Neural progenitor cell (in vitro differentiated cells): ENCODE measurements around the gene SCARF1. TPM values are rescaled to one million over a fixed set of nuclear protein-coding genes. Genes with fewer than 3 reads are reported as not detected.

Experiments used
- DNase-seq: peaks from one replicate; pipeline ENCODE4 v3.0.0-alpha.2; 2016; ENCODE audit warnings: low spot score
- H2AFZ ChIP-seq: fragments of 200-600 bp; sonication (generic); replicated peaks from 2 replicates; pipeline ENCODE4 v1.6.1; 2016; ENCODE audit warnings: antibody characterized with exemption
- H3F3A ChIP-seq: fragments of 200-600 bp; sonication (generic); 2 replicates; pipeline ENCODE4 v1.6.1; 2016; ENCODE audit warnings: antibody characterized with exemption, low read depth
- H3K27ac ChIP-seq: fragments of 200-600 bp; sonication (generic); 2 replicates; pipeline ENCODE4 v1.5.1; 2016; ENCODE audit warnings: mild to moderate bottlenecking
- H3K27me3 ChIP-seq: fragments of 200-600 bp; sonication (generic); 2 replicates; pipeline ENCODE4 v1.6.1; 2016; ENCODE audit warnings: mild to moderate bottlenecking, moderate library complexity
- H3K36me3 ChIP-seq: fragments of 200-600 bp; sonication (generic); 2 replicates; pipeline ENCODE4 v1.5.1; 2016
- H3K4me1 ChIP-seq: fragments of 200-600 bp; sonication (generic); 2 replicates; pipeline ENCODE4 v1.6.1; 2016; ENCODE audit warnings: mixed run types
- H3K4me2 ChIP-seq: fragments of 200-600 bp; sonication (generic); 2 replicates; pipeline ENCODE4 v1.6.1; 2016
- H3K4me3 ChIP-seq: fragments of 200-600 bp; sonication (generic); 2 replicates; pipeline ENCODE4 v1.5.1; 2016
- H3K79me2 ChIP-seq: fragments of 200-600 bp; sonication (generic); 2 replicates; pipeline ENCODE4 v1.6.1; 2016; ENCODE audit warnings: low read depth
- H3K9ac ChIP-seq: fragments of 200-600 bp; sonication (generic); 2 replicates; pipeline ENCODE4 v1.6.1; 2016
- H3K9me3 ChIP-seq: fragments of 200-600 bp; sonication (generic); 2 replicates; pipeline ENCODE4 v1.5.1; 2016; ENCODE audit warnings: low read depth
- H4K20me1 ChIP-seq: fragments of 200-600 bp; sonication (generic); 2 replicates; pipeline ENCODE4 v1.6.1; 2016; ENCODE audit warnings: low read depth
- H3K27ac Mint-ChIP-seq: 3 replicates; pipeline ENCODE4 v1.8.0; 2021; ENCODE audit warnings: mixed read lengths
- H3K27me3 Mint-ChIP-seq: 2 replicates; pipeline ENCODE4 v1.8.0; 2022; ENCODE audit warnings: low read depth, mild to moderate bottlenecking, inconsistent platforms, moderate library complexity, mixed read lengths; ENCODE audit not compliant: insufficient read depth
- H3K36me3 Mint-ChIP-seq: 3 replicates; pipeline ENCODE4 v1.8.0; 2021; ENCODE audit warnings: mixed read lengths
- H3K4me1 Mint-ChIP-seq: 3 replicates; pipeline ENCODE4 v1.8.0; 2021; ENCODE audit warnings: mixed read lengths
- H3K4me3 Mint-ChIP-seq: 3 replicates; pipeline ENCODE4 v1.8.0; 2021; ENCODE audit warnings: mild to moderate bottlenecking, moderate library complexity, mixed read lengths
- H3K9me3 Mint-ChIP-seq: 3 replicates; pipeline ENCODE4 v1.8.0; 2020; ENCODE audit warnings: mixed read lengths
- EZH2 ChIP-seq: fragments of 200-600 bp; sonication (generic); IDR thresholded peaks from 2 replicates; pipeline ENCODE4 v1.6.1; 2017; ENCODE audit warnings: antibody characterized with exemption, mild to moderate bottlenecking, moderate library complexity
- EZH2phosphoT487 ChIP-seq: fragments of 200-600 bp; sonication (generic); IDR thresholded peaks from 2 replicates; pipeline ENCODE4 v1.6.1; 2017; ENCODE audit warnings: antibody characterized with exemption
- total RNA-seq: library from RNA; depleted of rRNA; stranded (reverse); fragments of >200 nt; gene quantifications from 2 replicates; pipeline ENCODE4 v1.2.3, GENCODE V29; 2015; ENCODE audit warnings: low replicate concordance
- TF ChIP-seq, protein P1 (sequence below): fragments of 200-600 bp; sonication (generic); IDR thresholded peaks from 2 replicates; pipeline ENCODE4 v1.5.1; 2017; ENCODE audit warnings: antibody characterized with exemption, mild to moderate bottlenecking

SCARF1 gene
- total RNA-seq, 1 donor from 2014 or later, result not detected

DNA sequence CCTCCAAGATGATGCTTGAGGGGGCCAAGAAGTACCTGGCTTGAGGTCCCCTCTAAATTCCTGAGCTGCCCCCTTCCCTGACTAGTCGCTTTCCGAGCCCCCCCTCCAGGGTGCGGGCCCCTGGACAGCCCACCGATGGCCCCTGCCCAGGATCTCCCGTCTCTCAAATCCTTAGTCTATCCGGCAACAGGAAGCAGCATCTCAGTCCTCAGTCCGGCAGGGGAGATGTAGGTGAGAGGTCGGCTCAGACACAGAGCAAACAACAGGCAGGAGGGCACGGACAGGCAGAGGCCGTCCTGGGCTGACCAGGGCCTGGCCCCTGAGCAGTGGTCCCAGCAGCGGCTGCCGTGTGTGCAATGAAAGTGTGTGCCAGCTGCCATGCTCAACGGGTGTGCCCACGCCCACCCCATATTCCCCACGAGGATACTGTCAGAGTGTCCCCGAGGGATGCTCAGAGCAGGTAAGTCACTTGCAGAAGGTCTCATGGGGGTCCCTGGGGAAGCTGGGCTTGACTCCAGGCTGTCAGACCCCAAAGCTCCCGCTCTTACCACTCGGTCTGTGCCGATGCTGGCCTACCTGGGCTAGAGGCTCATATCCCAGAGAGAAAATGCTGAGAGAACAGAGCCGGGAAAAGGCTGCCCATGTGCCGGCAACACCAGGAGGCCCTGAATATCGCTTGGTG, 24.1 kb downstream of the SCARF1 start:
- H3K27me3 Mint-ChIP-seq, result peaks cover 8% of the 10 kb centered on the region
- Histone ChIP-seq H3K79me2 (no peaks in the 10 kb centered on the region), H3K4me3 (no peak overlapping the region), H3K27me3 (no peaks in the 10 kb centered on the region), H3K4me1 (peaks cover 23% of the 10 kb centered on the region), H3K4me2 (peak overlapping the region; percentile 35), H4K20me1 (peaks cover 11% of the 10 kb centered on the region), H3K27ac (no peak overlapping the region), H3K36me3 (no peaks in the 10 kb centered on the region), H3F3A (peaks cover 16% of the 10 kb centered on the region), H2AFZ (no peak overlapping the region), H3K9me3 (no peaks in the 10 kb centered on the region), H3K9ac (no peak overlapping the region)
- no peaks in the 10 kb centered on the region for H3K9me3 Mint-ChIP-seq
- peaks cover 5% of the 10 kb centered on the region for H3K36me3 Mint-ChIP-seq
- H3K4me1 Mint-ChIP-seq, result peaks cover 28% of the 10 kb centered on the region
- no peak overlapping the region for H3K4me3 Mint-ChIP-seq
- TF ChIP-seq, protein P1, sequence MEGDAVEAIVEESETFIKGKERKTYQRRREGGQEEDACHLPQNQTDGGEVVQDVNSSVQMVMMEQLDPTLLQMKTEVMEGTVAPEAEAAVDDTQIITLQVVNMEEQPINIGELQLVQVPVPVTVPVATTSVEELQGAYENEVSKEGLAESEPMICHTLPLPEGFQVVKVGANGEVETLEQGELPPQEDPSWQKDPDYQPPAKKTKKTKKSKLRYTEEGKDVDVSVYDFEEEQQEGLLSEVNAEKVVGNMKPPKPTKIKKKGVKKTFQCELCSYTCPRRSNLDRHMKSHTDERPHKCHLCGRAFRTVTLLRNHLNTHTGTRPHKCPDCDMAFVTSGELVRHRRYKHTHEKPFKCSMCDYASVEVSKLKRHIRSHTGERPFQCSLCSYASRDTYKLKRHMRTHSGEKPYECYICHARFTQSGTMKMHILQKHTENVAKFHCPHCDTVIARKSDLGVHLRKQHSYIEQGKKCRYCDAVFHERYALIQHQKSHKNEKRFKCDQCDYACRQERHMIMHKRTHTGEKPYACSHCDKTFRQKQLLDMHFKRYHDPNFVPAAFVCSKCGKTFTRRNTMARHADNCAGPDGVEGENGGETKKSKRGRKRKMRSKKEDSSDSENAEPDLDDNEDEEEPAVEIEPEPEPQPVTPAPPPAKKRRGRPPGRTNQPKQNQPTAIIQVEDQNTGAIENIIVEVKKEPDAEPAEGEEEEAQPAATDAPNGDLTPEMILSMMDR, result no peak
- TF ChIP-seq EZH2 (no peak), EZH2phosphoT487 (no peak)
- DNase-seq, result no peak
- H3K27ac Mint-ChIP-seq, result no peak overlapping the region

DNA sequence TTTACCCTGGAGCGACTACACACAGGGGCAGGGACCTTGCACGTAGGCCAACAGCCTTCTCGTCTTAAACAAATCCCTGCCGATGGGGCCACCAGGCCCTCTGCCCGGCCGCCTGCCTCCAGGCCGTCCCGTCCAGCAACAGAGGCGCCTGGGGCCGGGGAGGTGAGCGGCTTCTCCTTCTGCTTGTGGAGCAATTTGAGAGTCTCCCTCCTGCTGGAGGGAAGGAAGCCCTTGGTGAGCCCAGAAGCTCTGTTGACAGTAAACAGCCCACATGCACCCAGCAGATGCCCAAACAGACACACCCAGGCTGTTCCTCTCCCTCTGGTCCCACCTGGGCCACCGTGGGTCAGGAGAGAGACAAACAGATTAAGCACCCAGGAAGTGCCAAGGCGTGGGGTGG, 25.0 kb downstream of the SCARF1 start:
- Histone ChIP-seq H3K4me1 (peaks cover 13% of the 10 kb centered on the region), H4K20me1 (peaks cover 1% of the 10 kb centered on the region), H3K27ac (no peak overlapping the region), H3K9ac (no peak overlapping the region), H3K27me3 (no peaks in the 10 kb centered on the region), H3K4me3 (no peak overlapping the region), H2AFZ (no peak overlapping the region), H3K79me2 (no peaks in the 10 kb centered on the region), H3F3A (peaks cover 6% of the 10 kb centered on the region), H3K36me3 (no peaks in the 10 kb centered on the region), H3K4me2 (no peak overlapping the region), H3K9me3 (no peaks in the 10 kb centered on the region)
- H3K27ac Mint-ChIP-seq, result no peak overlapping the region
- TF ChIP-seq, protein P1, result no peak
- TF ChIP-seq EZH2 (no peak), EZH2phosphoT487 (no peak)
- DNase-seq, result no peak
- no peak overlapping the region for H3K4me3 Mint-ChIP-seq
- no peaks in the 10 kb centered on the region for H3K9me3 Mint-ChIP-seq
- peaks cover 18% of the 10 kb centered on the region for H3K4me1 Mint-ChIP-seq
- H3K36me3 Mint-ChIP-seq, result peaks cover 7% of the 10 kb centered on the region
- peaks cover 3% of the 10 kb centered on the region for H3K27me3 Mint-ChIP-seq

DNA sequence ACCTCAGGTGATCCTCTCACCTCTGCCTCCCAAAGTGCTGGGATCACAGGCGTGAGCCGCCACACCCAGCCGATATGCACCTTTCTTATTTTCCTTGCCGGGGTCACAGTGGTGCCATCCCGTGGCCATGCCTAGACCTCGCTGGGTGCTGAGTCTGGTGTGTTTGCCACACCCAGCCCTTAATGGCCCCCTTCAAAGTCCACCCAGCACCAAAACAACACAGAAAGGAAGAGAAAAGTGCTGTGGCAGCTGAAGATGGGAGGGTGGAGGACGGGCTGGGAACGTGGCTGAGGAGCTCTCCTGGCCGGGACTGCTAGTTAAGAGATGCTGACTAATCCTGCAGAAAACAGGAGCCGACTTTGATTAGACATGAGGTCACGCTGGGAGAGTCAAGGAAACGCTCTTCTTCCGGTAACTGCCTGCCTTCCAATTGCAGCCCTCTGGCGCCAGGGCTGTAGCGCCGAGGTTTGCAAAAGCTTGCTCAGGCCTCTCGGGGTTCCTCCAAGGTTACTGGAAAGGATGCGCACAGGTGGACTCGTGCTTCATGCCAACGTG, 27.8 kb downstream of the SCARF1 start:
- H3K4me3 Mint-ChIP-seq, result peak overlapping the region; percentile 70
- H3K36me3 Mint-ChIP-seq, result peaks cover 7% of the 10 kb centered on the region
- Histone ChIP-seq H2AFZ (no peak overlapping the region), H3K36me3 (no peaks in the 10 kb centered on the region), H3K79me2 (no peaks in the 10 kb centered on the region), H3K9me3 (no peaks in the 10 kb centered on the region), H3K9ac (no peak overlapping the region), H3K4me2 (no peak overlapping the region), H3K4me1 (peaks cover 10% of the 10 kb centered on the region), H3K27ac (no peak overlapping the region), H3K27me3 (no peaks in the 10 kb centered on the region), H4K20me1 (no peaks in the 10 kb centered on the region), H3K4me3 (no peak overlapping the region), H3F3A (no peaks in the 10 kb centered on the region)
- no peaks in the 10 kb centered on the region for H3K9me3 Mint-ChIP-seq
- DNase-seq, result no peak
- H3K27ac Mint-ChIP-seq, result peak overlapping the region; percentile 85
- H3K27me3 Mint-ChIP-seq, result peaks cover 3% of the 10 kb centered on the region
- H3K4me1 Mint-ChIP-seq, result peaks cover 15% of the 10 kb centered on the region
- TF ChIP-seq EZH2, result no peak
- no peak for TF ChIP-seq EZH2phosphoT487
- TF ChIP-seq, protein P1, result no peak
